Heart right ventricle (tissue), 16 donors: ENCODE data around the gene CDRT15. TPM values are rescaled to one million over a fixed set of nuclear protein-coding genes. Genes with fewer than 3 reads are reported as not detected.

Source experiments
- ATAC-seq, 8 donors: fragments of 200-7000 bp; cut with Tn5 transposase; one replicate each; pipeline ENCODE4 v1.9.1; 2020; ENCODE audit warnings: mild to moderate bottlenecking in 8 of 8, moderate library complexity in 8 of 8, moderate number of reproducible peaks in 1 of 8
- DNase-seq, 2 donors: peaks; one replicate each; pipeline ENCODE4 v3.0.0-alpha.2; 2020
- H3K27ac ChIP-seq, 10 donors: fragments of 200-600 bp; sonication (generic) in 2 of 10; one replicate each; pipeline versions ENCODE4 v1.5.0 to v1.8.0; 2020 to 2022; ENCODE audit warnings: mild to moderate bottlenecking in 3 of 10
- H3K27me3 ChIP-seq, 7 donors: fragments of 200-600 bp; one replicate each; pipeline ENCODE4 v1.8.0; 2021 to 2022; ENCODE audit warnings: mild to moderate bottlenecking in 2 of 7
- H3K36me3 ChIP-seq, 9 donors: fragments of 200-600 bp; sonication (generic) in 1 of 9; one replicate each; pipeline versions ENCODE4 v1.5.0 to v1.8.0; 2020 to 2022; ENCODE audit warnings: mild to moderate bottlenecking in 2 of 9
- H3K4me1 ChIP-seq, 9 donors: fragments of 200-600 bp; sonication (generic) in 1 of 9; one replicate each; pipeline versions ENCODE4 v1.5.0 to v1.8.0; 2020 to 2022; ENCODE audit warnings: mild to moderate bottlenecking in 4 of 9
- H3K4me3 ChIP-seq, 10 donors: fragments of 200-600 bp; sonication (generic) in 2 of 10; one replicate each; pipeline versions ENCODE4 v1.5.0 to v1.8.0; 2020 to 2022; ENCODE audit warnings: mild to moderate bottlenecking in 7 of 10, moderate library complexity in 2 of 10
- H3K9me3 ChIP-seq, 11 donors: fragments of 200-600 bp in 10 of 11; sonication (generic) in 2 of 11; one replicate each; pipeline versions ENCODE4 v1.5.0 to v1.8.0; 2013 to 2022; ENCODE audit warnings: mild to moderate bottlenecking in 2 of 11, control low read depth in 1 of 11, moderate library complexity in 1 of 11
- CTCF ChIP-seq, 9 donors: fragments of 200-600 bp; sonication (generic) in 2 of 9; IDR thresholded peaks; one replicate each; pipeline versions ENCODE4 v1.5.0 to v1.8.0; 2021 to 2022; ENCODE audit warnings: antibody characterized with exemption in 9 of 9, mild to moderate bottlenecking in 5 of 9, moderate library complexity in 1 of 9
- WGBS, 2 donors: extraction: QIAGEN DNeasy Blood & Tissue Kit; methylation state at CpG; one replicate each; pipeline ENCODE4 v1.1.7; 2013; ENCODE audit warnings: inconsistent platforms in 1 of 2; 5-methylcytosine and 5-hydroxymethylcytosine counted together
- intact Hi-C, 10 donors: fragments of 100-400 bp; cut with DNase I; formaldehyde crosslinking; loops; one replicate each; pipeline versions ENCODE4 v1.11.1 to v1.14.2; 2022
- polyA plus RNA-seq, 2 donors: library from polyadenylated mRNA; stranded (reverse); fragments of 200-250 nt; gene quantifications; one replicate each; pipeline ENCODE4 v1.2.3, GENCODE V29; 2013
- total RNA-seq, 10 donors: library from RNA; stranded (reverse); fragmentation: NEBNext Ultra II Directional in 3 of 10; extraction: Animal tissue kit (Norgen Biotek cat#: 25700) in 3 of 10; gene quantifications; one replicate each; pipeline versions ENCODE4 v1.2.1 to v1.2.4, GENCODE V29; 2021 to 2023
- donor health status: Arrhythmogenic right ventricular cardiomyopathy.
- donor health status: ischemic (EF 13 %, LVEDD 7.1; RV severe dilation, severe dysfunction).
- donor health status: healthy with polysubstance abuse.
- donor health status: DM: no; HTN: yes; CAD: no.
- donor health status: DM: no; HTN: no; CAD: no.
- donor health status: ischemic (EF 25% LVEDD 6.9; RV normal size, moderate dysfunction).
- donor health status: ischemic (EF 25% LVEDD 5.7; RV mildly dilated, moderate dysfunction).
- donor health status: healthy.
- donor health status: DM: yes; HTN: yes; CAD: no.
- donor health status: Ischemic cardiomyopathy.
- donor health status: ischemic (EF 35%, LVEDD 5.7; RV mildly dilated, moderate dysfunction).
- donor health status: nonischemic (EF 11% LVEDD 7.7; RV severe dilation, severe dysfunction).
- donor health status: DM: yes; HTN: yes; CAD: no.
- donor health status: PGD.
- donor health status: ischemic (EF 29% LVEDD 5.4; RV normal size, mild dysfunction).
- donor health status: nonischemic (EF 23%, LVEDD 6.1; RV moderate dilation, normal function).

CDRT15 gene
- total and polyA plus RNA-seq, 12 donors: not detected

GRCh38 chr17:14206891-14207290, 29.8 kb downstream of the CDRT15 start:
- H3K4me3 ChIP-seq: no peak overlapping the region
- no peak for ATAC-seq
- no peaks in the 10 kb centered on the region for H3K27me3 ChIP-seq
- H3K36me3 ChIP-seq: peaks cover 0 to 44% (median 0%) of the 10 kb centered on the region in 9 donors
- TF ChIP-seq CTCF (IDR thresholded peaks at IDR 0.05): no peak
- 96 to 97% methylated on average over 29 of the region's 29 CpGs for WGBS, 2 donors
- intact Hi-C loops: loop anchor here in 7 of 10 donors (5.0 to 10.0 kb wide), 6 partner anchors 95 to 612 kb away; partner anchors contain the start of genes COX10 (in 2 of the 7) and HS3ST3B1 (in 2 of the 7)
- H3K27ac ChIP-seq: peak overlapping the region in 2 of 10 donors; percentile 74 to 79
- DNase-seq: no peak
- H3K4me1 ChIP-seq: peaks cover 0 to 50% (median 5%) of the 10 kb centered on the region in 9 donors
- H3K9me3 ChIP-seq: no peaks in the 10 kb centered on the region

GRCh38 chr17:14205992-14206461, 30.6 kb downstream of the CDRT15 start:
- ATAC-seq (peak; percentile 71 to 98 (median 96)), DNase-seq (peak; percentile 72 to 80)
- no peaks in the 10 kb centered on the region for H3K9me3 ChIP-seq
- TF ChIP-seq CTCF (IDR thresholded peaks at IDR 0.05): peak in 1 of 9 donors; percentile 14
- H3K27me3 ChIP-seq: no peaks in the 10 kb centered on the region
- no peak overlapping the region for H3K4me3 ChIP-seq
- 56 to 62% methylated on average over 13 of the region's 13 CpGs for WGBS, 2 donors
- intact Hi-C loops: loop anchor here in 7 of 10 donors (5.0 to 10.0 kb wide), 6 partner anchors 96 to 611 kb away; partner anchors contain the start of genes COX10 (in 2 of the 7) and HS3ST3B1 (in 2 of the 7)
- H3K4me1 ChIP-seq: peaks cover 0 to 58% (median 11%) of the 10 kb centered on the region in 9 donors
- H3K36me3 ChIP-seq: peaks cover 0 to 44% (median 0%) of the 10 kb centered on the region in 9 donors
- H3K27ac ChIP-seq: peak overlapping the region in 7 of 10 donors; percentile 12 to 79 (median 59)

- Histone ChIP-seq H3K27me3 (no peaks in the 10 kb centered on the region), H3K4me3 (no peak overlapping the region), H3K9me3 (no peaks in the 10 kb centered on the region), H3K4me1 (peaks cover 0 to 65% (median 11%) of the 10 kb centered on the region in 9 donors), H3K27ac (peak overlapping the region in 7 of 10 donors; percentile 12 to 74 (median 59)), H3K36me3 (peaks cover 0 to 44% (median 0%) of the 10 kb centered on the region in 9 donors)
- no peak for TF ChIP-seq CTCF (IDR thresholded peaks at IDR 0.05)
- ATAC-seq (peak in 1 of 8 donors; percentile 9), DNase-seq (no peak)
- intact Hi-C loops: loop anchor here in 7 of 10 donors (5.0 to 10.0 kb wide), 6 partner anchors 97 to 611 kb away; partner anchors contain the start of genes COX10 (in 2 of the 7) and HS3ST3B1 (in 2 of the 7)
- 95 to 96% methylated on average over 10 of the region's 10 CpGs for WGBS, 2 donors
Observed at GRCh38 chr17:14205380-14205779, 31.3 kb downstream of the CDRT15 start.

GRCh38 chr17:14204546-14204945, 32.1 kb downstream of the CDRT15 start:
- DNase-seq (no peak), ATAC-seq (no peak)
- WGBS, 2 donors: 90 to 94% methylated on average over 2 of the region's 2 CpGs
- Histone ChIP-seq H3K27me3 (no peaks in the 10 kb centered on the region), H3K4me1 (peaks cover 0 to 73% (median 14%) of the 10 kb centered on the region in 9 donors), H3K4me3 (no peak overlapping the region), H3K9me3 (no peaks in the 10 kb centered on the region), H3K36me3 (peaks cover 0 to 38% (median 0%) of the 10 kb centered on the region in 9 donors), H3K27ac (peak overlapping the region in 1 of 10 donors; percentile 51)
- no peak for TF ChIP-seq CTCF (IDR thresholded peaks at IDR 0.05)
- intact Hi-C loops: loop anchor here in 5 of 10 donors (10.0 kb wide), 4 partner anchors 100 to 610 kb away; partner anchors contain the start of genes COX10 (in 1 of the 5) and HS3ST3B1 (in 1 of the 5)
